Loucy (cell line): Measurements from ENCODE around the gene JMJD8.

ENCODE experiments used
- EZH2phosphoT487 ChIP-seq: fragments of 200-600 bp; IDR thresholded peaks from 2 replicates; pipeline ENCODE4 v1.6.1; 2018; ENCODE audit warnings: antibody characterized with exemption, mild to moderate bottlenecking, moderate library complexity, borderline replicate concordance
- TF ChIP-seq, protein P1 (sequence below): fragments of 200-600 bp; sonication (generic); conservative IDR thresholded peaks from 2 replicates; pipeline ENCODE4 v1.5.1; 2014; ENCODE audit warnings: mild to moderate bottlenecking, antibody characterized with exemption, low read length

- TF ChIP-seq, protein P1, sequence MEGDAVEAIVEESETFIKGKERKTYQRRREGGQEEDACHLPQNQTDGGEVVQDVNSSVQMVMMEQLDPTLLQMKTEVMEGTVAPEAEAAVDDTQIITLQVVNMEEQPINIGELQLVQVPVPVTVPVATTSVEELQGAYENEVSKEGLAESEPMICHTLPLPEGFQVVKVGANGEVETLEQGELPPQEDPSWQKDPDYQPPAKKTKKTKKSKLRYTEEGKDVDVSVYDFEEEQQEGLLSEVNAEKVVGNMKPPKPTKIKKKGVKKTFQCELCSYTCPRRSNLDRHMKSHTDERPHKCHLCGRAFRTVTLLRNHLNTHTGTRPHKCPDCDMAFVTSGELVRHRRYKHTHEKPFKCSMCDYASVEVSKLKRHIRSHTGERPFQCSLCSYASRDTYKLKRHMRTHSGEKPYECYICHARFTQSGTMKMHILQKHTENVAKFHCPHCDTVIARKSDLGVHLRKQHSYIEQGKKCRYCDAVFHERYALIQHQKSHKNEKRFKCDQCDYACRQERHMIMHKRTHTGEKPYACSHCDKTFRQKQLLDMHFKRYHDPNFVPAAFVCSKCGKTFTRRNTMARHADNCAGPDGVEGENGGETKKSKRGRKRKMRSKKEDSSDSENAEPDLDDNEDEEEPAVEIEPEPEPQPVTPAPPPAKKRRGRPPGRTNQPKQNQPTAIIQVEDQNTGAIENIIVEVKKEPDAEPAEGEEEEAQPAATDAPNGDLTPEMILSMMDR, result no peak
- TF ChIP-seq EZH2phosphoT487, result no peak
Observed at GRCh38 chr16:716200-716568, 32.0 kb upstream of the JMJD8 start.
